Measurements from ENCODE around the gene MEOX2.

Gene MEOX2

GRCh38 chr7:15607529-15608210, 78.8 kb downstream of the MEOX2 start:
- DNase-seq = no peak

- DNase-seq = no peak
Measured at GRCh38 chr7:15606561-15606960, 79.9 kb downstream of the MEOX2 start.

- DNase-seq = no peak
Measured at GRCh38 chr7:15604166-15604565, 82.3 kb downstream of the MEOX2 start.

DNA sequence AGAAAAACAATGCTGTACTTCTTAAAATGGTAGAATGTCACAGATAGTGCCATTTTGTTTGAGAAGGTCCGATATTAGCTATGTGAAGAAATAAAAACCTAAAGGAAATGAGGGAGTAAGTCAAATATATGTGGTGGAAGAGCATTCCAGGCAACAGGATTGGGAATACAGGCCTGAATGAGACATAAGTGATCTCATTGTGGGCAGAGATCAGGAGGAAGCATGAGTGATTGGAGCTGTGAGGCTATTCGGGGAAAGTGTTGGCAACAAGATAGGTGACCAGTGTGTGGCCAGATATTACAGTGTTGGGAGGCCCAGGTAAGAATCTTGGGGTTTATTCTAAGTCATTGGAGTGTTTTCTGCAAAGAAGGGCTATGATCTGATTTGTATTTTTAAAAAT, 83.4 kb downstream of the MEOX2 start:
- DNase-seq = no peak

DNA sequence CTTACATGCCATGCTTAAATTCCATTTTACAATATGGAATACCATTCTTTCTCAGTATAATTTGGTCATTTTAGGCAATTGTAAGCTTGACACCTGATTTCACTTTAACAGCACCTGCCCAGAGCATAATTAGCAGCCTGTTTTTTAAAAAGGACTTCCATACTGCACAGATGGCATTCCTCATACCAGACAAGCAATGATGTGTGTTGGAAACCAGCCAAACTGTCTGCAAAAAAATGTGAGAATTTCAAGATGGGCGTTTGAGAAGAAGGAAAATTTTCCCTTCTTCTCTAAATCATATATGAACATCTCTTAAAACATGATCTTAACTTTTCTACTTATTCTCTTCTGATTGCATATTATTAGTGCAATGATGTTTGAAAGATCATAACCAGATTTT, 84.2 kb downstream of the MEOX2 start:
- DNase-seq = no peak

GRCh38 chr7:15601175-15601574, 85.3 kb downstream of the MEOX2 start:
- no peak for DNase-seq

- DNase-seq = no peak
Measured at GRCh38 chr7:15600298-15600697, 86.2 kb downstream of the MEOX2 start.

- no peak for DNase-seq
Measured at GRCh38 chr7:15594461-15594860, 92.0 kb downstream of the MEOX2 start.

DNA sequence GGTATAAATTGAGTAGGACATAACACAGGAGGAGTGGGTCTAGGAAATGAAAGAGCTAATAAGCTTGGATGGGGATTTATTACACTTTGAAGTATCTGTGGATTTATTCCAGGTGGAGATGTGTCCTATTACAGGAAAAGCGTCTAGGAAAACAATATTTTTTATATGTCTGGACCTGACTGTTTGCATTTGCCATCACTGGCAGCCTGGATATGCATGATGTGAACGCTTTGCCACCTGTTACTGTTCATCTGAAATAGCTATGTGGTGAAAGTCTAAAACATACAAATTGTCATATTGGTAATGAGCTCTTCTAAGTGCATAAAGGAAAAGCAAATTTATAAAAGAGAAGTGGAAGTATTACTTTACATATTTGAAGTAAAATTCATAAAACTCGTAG, 93.1 kb downstream of the MEOX2 start:
- no peak for DNase-seq

- DNase-seq = no peak
Measured at GRCh38 chr7:15586266-15586665, 100.2 kb downstream of the MEOX2 start.

DNA sequence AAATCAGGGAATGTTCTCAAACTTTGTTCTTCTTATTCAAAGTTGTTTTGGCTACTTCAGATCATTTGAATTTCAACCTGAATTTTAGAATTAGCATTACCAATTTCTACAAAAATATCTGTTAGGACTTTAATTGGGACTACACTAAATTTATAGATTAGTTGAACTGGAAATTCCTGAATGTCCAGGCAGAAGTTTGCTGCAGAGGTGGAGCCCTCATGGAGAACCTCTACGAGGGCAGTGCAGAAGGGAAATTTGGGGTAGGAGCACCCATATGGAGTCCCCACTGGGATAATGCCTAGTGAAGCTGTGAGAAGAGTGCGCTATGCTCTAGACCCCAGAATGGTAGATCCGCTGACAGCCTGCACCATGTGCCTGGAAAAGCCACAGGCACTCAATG, 101.9 kb downstream of the MEOX2 start:
- DNase-seq = no peak

- no peak for DNase-seq
Measured at GRCh38 chr7:15582773-15583172, 103.7 kb downstream of the MEOX2 start.

- no peak for DNase-seq
Measured at GRCh38 chr7:15581352-15581951, 105.0 kb downstream of the MEOX2 start.

- DNase-seq = no peak
Measured at GRCh38 chr7:15580604-15581351, 105.7 kb downstream of the MEOX2 start.

GRCh38 chr7:15577600-15577999, 108.9 kb downstream of the MEOX2 start:
- no peak for DNase-seq

DNA sequence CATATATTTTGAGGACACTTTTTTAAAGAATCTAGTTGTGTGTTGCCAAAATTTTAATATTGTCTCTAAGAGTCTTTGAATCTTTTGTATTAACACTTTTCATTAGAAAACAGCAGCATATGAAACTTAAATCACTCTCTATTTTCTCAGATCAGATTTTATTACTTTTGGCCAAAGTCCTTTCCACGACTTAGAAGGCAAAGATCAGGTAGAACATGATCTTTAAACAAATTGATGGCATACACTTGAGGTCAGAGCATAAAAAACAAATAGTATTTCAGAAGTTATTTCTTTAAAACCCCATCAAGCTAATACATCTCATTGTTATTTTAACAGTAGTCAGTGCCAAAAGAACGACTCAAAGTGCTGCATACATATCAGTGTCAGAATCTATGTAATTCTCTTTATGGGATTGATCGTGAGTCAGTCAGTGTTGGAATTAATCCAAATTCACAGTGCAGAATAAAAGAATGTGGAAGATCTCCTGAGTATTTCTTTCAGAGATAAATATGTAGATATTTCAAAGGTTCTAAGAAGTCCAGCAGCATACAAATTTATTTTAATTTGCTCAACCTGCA, 115.1 kb downstream of the MEOX2 start:
- no peak for DNase-seq

DNA sequence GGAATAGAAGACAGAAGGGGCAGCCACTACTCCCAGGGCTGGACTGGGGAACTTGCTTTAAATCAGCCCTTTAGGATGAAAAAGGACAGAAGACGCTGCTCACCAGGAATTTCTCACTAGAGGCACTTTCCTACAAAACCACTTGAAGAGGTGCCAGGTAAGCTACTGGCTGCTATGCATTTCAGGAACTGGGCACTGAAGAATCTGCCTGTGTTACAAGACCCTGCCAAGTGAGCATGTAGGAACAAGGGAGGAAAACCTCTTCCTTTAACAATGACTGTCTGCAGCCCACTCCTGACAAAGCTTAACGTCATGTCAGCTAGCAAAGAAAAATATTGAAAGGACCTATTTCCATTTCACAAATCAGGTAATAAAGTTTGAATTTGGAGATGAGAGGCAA, 118.8 kb downstream of the MEOX2 start:
- no peak for DNase-seq

GRCh38 chr7:15567036-15567435, 119.4 kb downstream of the MEOX2 start:
- no peak for DNase-seq

GRCh38 chr7:15566476-15566875, 120.0 kb downstream of the MEOX2 start:
- DNase-seq = no peak

- DNase-seq = no peak
Measured at GRCh38 chr7:15561835-15562234, 124.6 kb downstream of the MEOX2 start, which contains the start of gene AGMO. TSS of gene AGMO (minus strand) at chr7:15562015.

Measured in cerebellar nuclear complex (tissue), 1 donor.